ENCODE results near the gene FAM219B. TPM values are rescaled to one million over a fixed set of nuclear protein-coding genes. Genes with fewer than 3 reads are reported as not detected.
A peak's percentile ranks its signal among the peaks of the same experiment; 100 is the strongest.

Gene FAM219B
- total RNA-seq, 1 donor from 2014 or later = 75.4 TPM

DNA sequence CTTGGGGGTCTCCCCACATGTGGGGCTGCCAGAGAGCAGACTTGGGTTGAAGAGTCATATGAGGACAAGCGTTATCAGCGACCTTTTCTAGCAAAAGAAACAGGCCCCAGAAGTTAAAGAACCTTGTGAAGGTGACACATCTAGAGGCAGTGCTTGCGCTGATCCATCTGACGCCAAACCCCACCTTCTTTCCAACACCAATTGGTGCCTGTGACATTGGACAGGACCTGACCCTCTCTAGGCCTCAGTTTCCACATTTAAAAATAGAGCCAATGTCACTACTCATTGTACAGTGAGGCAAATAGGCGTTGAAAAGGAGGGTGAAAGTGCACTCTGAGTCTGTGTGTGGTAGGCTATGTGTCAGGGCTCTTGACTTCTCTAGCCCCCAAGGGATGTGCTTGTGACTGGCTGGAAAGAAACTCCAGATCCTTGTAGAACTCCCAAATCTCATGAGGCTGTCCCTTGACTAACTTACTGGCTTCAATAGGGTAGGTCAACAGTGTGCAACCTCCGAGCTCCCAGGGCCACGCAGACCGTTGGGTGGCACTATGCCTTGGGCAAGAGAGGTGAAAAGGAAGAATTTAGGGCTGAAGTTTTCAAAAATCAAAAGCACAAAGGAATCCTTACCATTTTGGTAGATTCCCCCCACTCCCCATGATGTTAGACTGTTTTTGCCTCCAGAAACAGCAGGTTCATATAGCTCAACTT, 666 bp upstream of the FAM219B start:
- intact Hi-C loops (cut with DNase I) = no loop called here

DNA sequence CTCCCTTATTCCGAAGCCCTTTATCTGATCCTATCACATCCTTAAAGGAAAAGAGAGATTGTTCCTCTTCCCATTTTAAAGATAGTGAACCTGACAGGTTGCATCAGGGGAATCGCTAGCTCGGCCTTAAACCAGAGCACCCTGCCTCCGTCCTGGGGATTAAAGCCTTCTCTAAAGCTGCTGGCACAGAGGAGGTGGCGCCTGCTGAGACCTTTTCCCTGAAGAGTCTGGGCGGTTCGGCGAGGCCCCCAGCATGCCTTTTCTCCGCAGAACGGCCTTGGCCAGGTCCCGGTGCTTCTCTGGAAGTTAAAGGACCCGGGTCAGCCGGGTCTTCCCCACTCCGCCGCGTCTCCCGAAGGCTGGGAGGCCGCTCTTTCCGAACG, 593 bp downstream of the FAM219B start:
- Histone ChIP-seq H3K4me3 (peak overlapping the region; percentile 91), H3K27ac (peak overlapping the region; percentile 94), H3K27me3 (no peaks in the 10 kb centered on the region), H3K36me3 (peaks cover 39% of the 10 kb centered on the region), H3K9me3 (no peaks in the 10 kb centered on the region), H3K4me1 (peaks cover 24% of the 10 kb centered on the region)
- TF ChIP-seq, protein P1, sequence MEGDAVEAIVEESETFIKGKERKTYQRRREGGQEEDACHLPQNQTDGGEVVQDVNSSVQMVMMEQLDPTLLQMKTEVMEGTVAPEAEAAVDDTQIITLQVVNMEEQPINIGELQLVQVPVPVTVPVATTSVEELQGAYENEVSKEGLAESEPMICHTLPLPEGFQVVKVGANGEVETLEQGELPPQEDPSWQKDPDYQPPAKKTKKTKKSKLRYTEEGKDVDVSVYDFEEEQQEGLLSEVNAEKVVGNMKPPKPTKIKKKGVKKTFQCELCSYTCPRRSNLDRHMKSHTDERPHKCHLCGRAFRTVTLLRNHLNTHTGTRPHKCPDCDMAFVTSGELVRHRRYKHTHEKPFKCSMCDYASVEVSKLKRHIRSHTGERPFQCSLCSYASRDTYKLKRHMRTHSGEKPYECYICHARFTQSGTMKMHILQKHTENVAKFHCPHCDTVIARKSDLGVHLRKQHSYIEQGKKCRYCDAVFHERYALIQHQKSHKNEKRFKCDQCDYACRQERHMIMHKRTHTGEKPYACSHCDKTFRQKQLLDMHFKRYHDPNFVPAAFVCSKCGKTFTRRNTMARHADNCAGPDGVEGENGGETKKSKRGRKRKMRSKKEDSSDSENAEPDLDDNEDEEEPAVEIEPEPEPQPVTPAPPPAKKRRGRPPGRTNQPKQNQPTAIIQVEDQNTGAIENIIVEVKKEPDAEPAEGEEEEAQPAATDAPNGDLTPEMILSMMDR (IDR thresholded peaks at IDR 0.05) = no peak
- intact Hi-C loops (cut with DNase I) = no loop called here
- DNase-seq (no peak), ATAC-seq (peak; percentile 46)

More for the DNA sequence above, 666 bp upstream of the FAM219B start:
- Histone ChIP-seq H3K9me3 (no peaks in the 10 kb centered on the region), H3K36me3 (peaks cover 27% of the 10 kb centered on the region), H3K27me3 (no peaks in the 10 kb centered on the region), H3K4me1 (peaks cover 15% of the 10 kb centered on the region), H3K4me3 (peak overlapping the region; percentile 91), H3K27ac (peak overlapping the region; percentile 94)
- DNase-seq = no peak
- ATAC-seq = peak; percentile 4
- TF ChIP-seq, protein P1 (IDR thresholded peaks at IDR 0.05) = no peak

DNA sequence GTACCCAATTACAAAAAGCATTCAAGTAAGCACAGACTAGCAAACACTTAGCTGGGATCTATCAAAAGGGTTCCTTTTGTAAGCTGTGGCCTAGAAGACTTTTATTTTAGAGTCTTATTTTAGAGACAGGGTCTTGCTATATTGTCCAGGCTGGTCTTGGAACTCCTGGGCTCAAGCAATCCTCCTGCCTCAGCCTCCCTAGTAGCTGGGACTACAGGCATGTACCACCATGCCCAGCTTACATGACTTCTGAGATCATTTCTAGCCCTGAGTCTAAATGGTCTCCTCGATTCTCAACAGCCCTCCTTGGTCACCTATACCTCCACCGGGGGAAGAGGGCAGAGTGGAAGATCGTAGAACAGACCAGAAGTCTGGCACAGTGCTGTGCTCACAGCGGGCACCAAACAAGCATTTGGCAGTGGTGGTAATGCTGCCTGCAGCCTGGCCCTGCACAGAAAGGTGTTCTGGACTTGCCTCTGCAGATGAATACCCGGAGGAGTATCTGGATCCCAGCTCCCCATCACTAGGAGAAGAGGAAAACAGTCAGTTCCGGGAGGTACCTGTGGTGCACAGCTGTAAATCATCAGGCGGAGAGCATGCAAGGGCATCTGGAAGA, 2.4 kb downstream of the FAM219B start:
- no peaks in the 10 kb centered on the region for H3K9me3 ChIP-seq
- peaks cover 25% of the 10 kb centered on the region for H3K4me1 ChIP-seq
- intact Hi-C loops (cut with DNase I) = no loop called here
- H3K27me3 ChIP-seq = no peaks in the 10 kb centered on the region
- H3K27ac ChIP-seq = no peak overlapping the region
- DNase-seq (no peak), ATAC-seq (no peak)
- peaks cover 57% of the 10 kb centered on the region for H3K36me3 ChIP-seq
- no peak overlapping the region for H3K4me3 ChIP-seq
- TF ChIP-seq, protein P1 (IDR thresholded peaks at IDR 0.05) = no peak

DNA sequence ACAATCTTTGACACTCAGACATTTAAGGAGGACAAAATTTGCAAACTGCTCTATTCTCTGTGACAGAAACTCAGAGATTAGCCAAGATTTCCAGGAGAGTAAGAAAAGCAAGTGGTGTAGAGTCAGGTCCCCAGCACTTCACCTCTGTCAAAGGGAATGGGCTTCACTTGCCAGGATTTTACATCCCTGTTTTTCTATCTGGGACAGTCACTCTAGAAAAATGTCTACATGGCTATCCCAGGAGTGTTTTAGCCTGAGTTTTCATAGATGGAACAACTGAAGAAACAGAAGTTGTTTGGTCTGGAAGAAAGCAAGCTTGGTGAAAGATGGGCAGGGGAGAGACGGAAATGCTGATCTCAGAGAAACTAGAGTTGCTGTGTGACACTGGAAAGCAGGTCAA, 3.0 kb downstream of the FAM219B start:
- ATAC-seq (no peak), DNase-seq (no peak)
- Histone ChIP-seq H3K9me3 (no peaks in the 10 kb centered on the region), H3K4me1 (peaks cover 25% of the 10 kb centered on the region), H3K27me3 (no peaks in the 10 kb centered on the region), H3K36me3 (peaks cover 63% of the 10 kb centered on the region), H3K27ac (no peak overlapping the region), H3K4me3 (no peak overlapping the region)
- intact Hi-C loops (cut with DNase I) = no loop called here
- TF ChIP-seq, protein P1 (IDR thresholded peaks at IDR 0.05) = no peak

DNA sequence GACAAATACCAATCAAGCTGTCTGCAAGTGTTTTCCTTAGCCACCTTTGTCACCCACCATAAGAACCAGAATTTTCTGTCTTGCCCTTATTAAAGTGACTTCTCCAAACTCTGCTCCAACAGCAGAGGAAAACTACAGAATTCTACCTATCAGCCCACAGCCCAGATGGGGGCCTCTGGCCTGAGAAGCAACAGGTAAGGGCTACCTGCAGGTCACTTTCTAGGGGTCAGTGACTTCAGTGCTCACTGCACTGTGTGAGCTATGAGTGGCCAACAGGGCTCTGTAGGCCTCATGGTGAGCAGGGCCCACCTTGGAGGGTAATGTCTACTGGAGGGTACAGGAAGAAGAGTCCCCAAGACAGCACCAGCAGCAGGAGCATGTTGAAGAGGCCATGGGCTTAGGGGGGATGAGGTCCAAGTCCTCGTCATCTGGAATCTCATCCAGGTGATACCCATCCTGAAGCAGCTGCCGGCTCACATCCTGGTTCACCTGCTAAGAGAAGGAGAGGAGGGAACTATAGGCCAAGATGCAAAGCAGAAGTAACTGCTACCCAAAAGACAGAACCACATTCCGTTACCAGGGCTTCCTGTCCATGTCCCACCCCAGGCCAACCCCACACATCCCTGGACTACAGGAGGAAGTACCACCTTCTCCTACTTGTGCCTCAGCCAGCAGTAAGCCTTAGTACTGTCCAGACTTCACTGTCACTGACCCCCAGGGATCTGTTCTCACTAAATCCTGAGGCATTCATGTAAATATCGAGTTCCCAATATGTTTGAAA, 4.2 kb downstream of the FAM219B start:
- ATAC-seq = no peak
- H3K27ac ChIP-seq = no peak overlapping the region
- intact Hi-C loops (cut with DNase I) = no loop called here
- TF ChIP-seq, protein P1 (IDR thresholded peaks at IDR 0.05) = no peak
- no peak for DNase-seq
- peaks cover 24% of the 10 kb centered on the region for H3K4me1 ChIP-seq
- H3K9me3 ChIP-seq = no peaks in the 10 kb centered on the region
- H3K36me3 ChIP-seq = peaks cover 63% of the 10 kb centered on the region
- no peak overlapping the region for H3K4me3 ChIP-seq
- H3K27me3 ChIP-seq = no peaks in the 10 kb centered on the region

All from upper lobe of right lung (tissue), 1 donor.